MG63 (cell line): ENCODE data around the gene CRYBB3. TPM values are rescaled to one million over a fixed set of nuclear protein-coding genes. Genes with fewer than 3 reads are reported as not detected.
"Not testable (repeated sequence)": the region's sequence is repeated elsewhere in the genome, so short reads cannot be mapped to it uniquely, and the experiment has no call there.

Experiments
- DNase-seq: peaks from one replicate; pipeline ENCODE4 v3.0.0-alpha.2; 2020
- H3K27me3 ChIP-seq: fragments of 250-450 bp; sonication (Bioruptor Pico); 2 replicates; pipeline ENCODE4 v1.5.1; 2020; ENCODE audit warnings: mild to moderate bottlenecking, moderate library complexity
- H3K36me3 ChIP-seq: fragments of 250-450 bp; sonication (Bioruptor Pico); 2 replicates; pipeline ENCODE4 v1.5.1; 2020; ENCODE audit warnings: mild to moderate bottlenecking, moderate library complexity
- H3K4me3 ChIP-seq: fragments of 250-450 bp; sonication (Bioruptor Pico); 2 replicates; pipeline ENCODE4 v1.5.1; 2020; ENCODE audit warnings: mild to moderate bottlenecking, moderate library complexity
- H3K9me3 ChIP-seq: fragments of 250-450 bp; sonication (Bioruptor Pico); 2 replicates; pipeline ENCODE4 v1.5.1; 2020; ENCODE audit warnings: mild to moderate bottlenecking, moderate library complexity
- total RNA-seq: library from RNA; depleted of rRNA; stranded (reverse); fragments of >200 nt; shearing (Covaris generic); gene quantifications from 2 replicates; pipeline ENCODE4 v1.2.3, GENCODE V29; 2014; ENCODE audit warnings: low replicate concordance

CRYBB3 gene
- total RNA-seq, 1 experiment from 2014 or later, result not detected

DNA sequence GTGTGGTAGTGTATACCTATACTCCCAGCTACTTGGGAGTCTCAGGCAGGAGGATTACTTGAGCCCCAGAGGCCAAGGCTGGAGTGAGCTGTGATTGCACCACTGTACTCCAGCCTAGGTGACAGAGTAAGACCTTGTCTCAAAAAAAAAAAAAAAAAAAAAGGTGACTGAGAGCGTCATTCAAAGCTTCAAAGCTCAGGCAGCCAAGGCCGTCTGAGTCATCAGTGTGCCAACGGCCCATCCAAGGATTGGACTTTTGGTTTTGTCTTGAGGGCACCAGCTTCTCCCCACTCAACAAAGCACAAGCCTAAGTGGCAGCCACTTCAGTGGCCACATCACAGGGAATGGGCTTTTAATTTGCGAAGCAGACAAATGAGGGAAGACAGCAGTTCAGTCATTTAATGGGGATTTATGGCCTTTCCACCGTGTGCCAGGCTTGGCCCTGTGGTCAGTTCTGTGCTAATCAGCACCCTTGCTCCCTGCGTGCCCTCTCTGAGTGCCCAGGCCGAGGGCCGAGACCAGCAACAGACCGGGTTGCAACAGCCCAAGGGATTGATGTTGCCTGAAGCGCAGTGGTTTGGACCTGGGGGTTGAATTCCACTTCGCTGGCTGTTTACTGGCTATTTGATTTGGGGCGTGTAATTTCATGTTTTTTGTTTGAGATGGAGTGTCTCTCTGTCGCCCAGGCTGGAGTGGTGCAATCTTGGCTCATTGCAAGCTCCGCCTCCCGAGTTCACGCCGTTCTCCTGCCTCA is 30.2 kb upstream of the CRYBB3 start:
- Histone ChIP-seq H3K36me3 (peaks cover 3% of the 10 kb centered on the region; the same call in 1 of the 2 replicates), H3K4me3 (no peak overlapping the region), H3K27me3 (no peaks in the 10 kb centered on the region), H3K9me3 (no peaks in the 10 kb centered on the region)
- no peak for DNase-seq

DNA sequence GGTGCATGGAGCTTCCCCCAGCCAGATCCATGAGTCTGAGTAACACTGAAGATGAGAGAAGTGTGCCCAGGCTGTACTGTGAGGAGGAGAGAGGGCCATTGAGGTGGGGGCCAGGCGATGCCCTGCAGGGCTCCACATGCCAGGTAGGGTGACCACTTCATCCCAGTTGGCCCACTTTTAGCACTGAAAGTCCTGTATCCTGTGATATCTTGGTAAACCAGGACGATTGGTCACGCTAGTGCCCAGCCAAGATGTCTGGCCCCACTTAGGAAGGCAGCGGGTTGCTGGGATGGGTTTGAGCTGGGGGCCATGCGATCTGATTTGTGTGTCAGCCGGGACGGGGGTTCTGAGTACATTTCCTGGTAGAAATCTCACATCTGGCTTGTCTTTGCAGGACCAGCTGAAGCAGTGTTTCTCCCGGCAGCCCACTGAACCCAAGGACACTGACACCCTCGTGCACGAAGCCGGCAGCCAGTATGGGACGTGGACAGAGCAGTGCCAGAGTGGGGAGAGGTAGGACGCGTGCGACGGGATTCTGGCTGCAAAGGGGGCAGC is 29.2 kb upstream of the CRYBB3 start:
- DNase-seq, result no peak
- Histone ChIP-seq H3K27me3 (no peaks in the 10 kb centered on the region), H3K4me3 (no peak overlapping the region), H3K36me3 (peaks cover 10% of the 10 kb centered on the region), H3K9me3 (no peaks in the 10 kb centered on the region)

DNA sequence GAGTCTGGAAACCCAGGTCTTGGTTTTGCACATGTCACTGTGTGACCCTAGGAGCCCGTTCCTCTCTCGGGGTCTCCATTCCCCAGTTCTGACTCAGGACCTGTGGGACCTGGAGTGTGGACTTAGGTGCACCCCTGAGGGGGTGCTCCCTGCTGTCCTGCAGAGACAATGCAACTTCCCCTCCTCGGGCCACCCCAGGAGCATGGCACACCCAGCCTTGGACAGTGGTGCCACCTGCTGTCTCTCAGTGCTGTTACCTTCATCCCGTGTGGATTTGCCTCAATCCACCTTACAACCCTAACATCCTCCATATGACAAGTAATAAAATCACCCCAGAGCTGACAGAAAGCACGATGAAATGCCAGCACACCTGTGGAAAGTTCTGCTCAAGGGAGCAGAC is 27.5 kb upstream of the CRYBB3 start:
- no peaks in the 10 kb centered on the region for H3K9me3 ChIP-seq
- H3K4me3 ChIP-seq, result no peak overlapping the region
- peaks cover 10% of the 10 kb centered on the region for H3K36me3 ChIP-seq
- no peak for DNase-seq
- no peaks in the 10 kb centered on the region for H3K27me3 ChIP-seq

DNA sequence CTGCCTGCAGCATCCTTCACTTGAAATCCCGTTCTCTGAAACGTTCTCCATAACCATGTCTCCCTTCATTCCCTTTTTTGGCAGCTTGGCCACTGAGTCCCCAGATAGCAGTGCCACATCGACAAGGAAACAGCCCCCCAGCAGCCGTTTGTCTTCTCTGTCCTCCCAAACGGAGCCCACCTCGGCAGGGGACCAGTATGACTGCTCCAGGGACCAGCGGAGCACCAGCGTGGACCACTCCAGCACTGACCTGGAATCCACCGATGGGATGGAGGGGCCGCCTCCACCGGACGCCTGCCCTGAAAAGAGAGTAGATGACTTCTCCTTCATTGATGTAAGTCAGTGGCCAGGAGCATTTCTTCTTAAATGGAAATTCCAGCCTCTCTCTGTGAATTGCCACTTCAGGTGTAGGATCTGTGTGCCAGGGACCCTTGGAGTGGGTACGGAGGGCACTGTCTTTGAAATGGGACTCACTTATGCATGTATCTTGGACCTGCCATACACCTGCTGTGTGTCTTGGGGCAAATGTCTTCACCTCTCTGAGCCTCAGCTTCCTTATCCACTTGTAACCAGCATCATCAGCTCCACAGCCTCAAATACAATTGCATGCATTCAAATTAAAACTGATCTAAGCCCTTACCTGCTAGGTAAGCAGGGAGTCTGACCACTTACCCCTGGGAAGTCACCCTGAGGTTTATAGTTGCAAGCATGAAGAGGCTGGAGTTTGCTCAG is 25.3 kb upstream of the CRYBB3 start:
- Histone ChIP-seq H3K9me3 (peaks cover 2% of the 10 kb centered on the region; the same call in 1 of the 2 replicates), H3K4me3 (no peak overlapping the region), H3K36me3 (peaks cover 11% of the 10 kb centered on the region), H3K27me3 (no peaks in the 10 kb centered on the region)
- no peak for DNase-seq

DNA sequence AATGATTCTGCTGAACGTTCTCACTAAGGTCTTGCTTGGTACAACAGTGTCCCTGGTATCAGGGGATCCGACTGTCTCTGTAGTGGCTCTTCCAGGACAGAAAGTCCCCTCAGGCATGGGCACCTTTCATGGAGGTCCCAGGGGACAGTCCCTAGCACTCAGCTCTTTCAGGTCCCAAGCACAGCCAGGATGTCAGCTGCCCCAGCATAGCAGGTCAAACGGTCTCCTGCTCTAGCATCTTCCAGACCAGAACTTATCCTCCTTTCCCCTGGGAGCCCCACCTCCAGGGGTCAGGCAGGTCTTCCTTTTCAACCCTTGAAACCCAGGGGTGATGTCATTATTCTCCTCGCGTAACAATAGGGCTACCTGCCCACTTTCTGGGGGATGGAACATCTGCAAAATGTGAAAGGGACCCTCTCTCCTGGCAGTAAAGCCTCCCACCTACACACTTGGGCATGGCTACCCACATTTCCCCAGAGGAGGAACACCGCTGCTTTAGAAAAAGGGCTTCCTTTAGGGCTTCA is 24.7 kb upstream of the CRYBB3 start:
- Histone ChIP-seq H3K9me3 (peaks cover 2% of the 10 kb centered on the region; the same call in 1 of the 2 replicates), H3K27me3 (no peaks in the 10 kb centered on the region), H3K4me3 (no peak overlapping the region), H3K36me3 (peaks cover 16% of the 10 kb centered on the region)
- no peak for DNase-seq

DNA sequence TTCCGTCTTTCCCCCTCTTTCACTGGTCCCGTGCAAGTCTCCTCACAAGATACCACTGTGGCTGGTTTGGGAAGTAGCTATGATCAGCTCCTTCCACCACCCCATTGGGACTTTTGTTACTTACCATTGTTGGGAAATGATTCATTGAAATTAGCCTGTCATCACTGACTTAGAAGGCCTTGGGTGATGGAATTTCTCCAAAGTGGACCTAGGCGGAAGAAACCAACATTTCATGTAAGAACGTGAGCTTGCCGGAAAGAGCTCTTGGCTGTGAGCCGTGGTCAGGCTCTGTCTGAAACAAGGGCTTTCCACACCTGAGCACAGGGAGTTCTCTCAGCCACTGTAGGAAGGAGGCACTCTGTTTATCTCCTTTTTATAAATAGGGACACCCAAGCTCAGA is 23.5 kb upstream of the CRYBB3 start:
- Histone ChIP-seq H3K36me3 (peaks cover 16% of the 10 kb centered on the region), H3K4me3 (no peak overlapping the region), H3K9me3 (peaks cover 2% of the 10 kb centered on the region; the same call in 1 of the 2 replicates), H3K27me3 (no peaks in the 10 kb centered on the region)
- no peak for DNase-seq

DNA sequence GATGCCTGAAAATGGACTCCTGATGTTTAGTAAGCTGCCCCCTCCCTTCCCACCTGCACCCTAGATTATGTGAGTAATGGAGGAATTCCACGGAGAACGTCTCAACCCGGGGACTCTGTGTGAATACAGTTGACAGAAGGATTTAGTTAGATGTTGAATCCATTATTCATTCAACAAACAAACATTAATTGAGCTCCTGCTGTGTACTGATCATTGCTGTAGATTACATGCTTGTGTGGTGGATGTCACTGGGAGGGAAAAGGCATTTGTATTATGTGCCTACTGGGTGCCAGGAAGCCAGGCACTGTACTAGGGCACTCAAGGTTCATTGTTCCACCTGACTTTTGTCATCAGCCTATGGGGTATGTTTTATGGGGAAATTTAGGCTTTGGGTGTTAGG is 22.9 kb upstream of the CRYBB3 start:
- Histone ChIP-seq H3K36me3 (peaks cover 16% of the 10 kb centered on the region), H3K4me3 (no peak overlapping the region), H3K27me3 (no peaks in the 10 kb centered on the region), H3K9me3 (peaks cover 2% of the 10 kb centered on the region; the same call in 1 of the 2 replicates)
- DNase-seq, result no peak

DNA sequence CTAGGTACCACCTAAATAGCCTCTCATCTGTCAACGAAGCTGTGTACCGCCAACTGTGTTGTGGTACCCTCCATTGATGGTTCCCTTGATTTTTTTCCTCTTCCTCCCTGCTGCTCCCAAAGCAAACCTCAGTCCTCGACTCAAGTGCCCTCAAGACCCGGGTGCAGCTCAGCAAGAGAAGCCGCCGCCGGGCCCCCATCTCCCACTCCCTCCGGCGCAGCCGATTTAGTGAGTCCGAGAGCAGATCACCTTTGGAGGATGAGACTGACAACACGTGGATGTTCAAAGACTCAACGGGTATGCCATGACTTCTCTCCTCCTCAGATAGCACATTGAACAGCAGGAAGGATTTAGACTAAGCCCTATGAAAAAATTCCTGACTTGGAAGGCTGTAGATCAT is 22.4 kb upstream of the CRYBB3 start:
- no peak for DNase-seq
- H3K36me3 ChIP-seq, result peaks cover 16% of the 10 kb centered on the region
- peaks cover 2% of the 10 kb centered on the region; the same call in 1 of the 2 replicates for H3K9me3 ChIP-seq
- H3K4me3 ChIP-seq, result no peak overlapping the region
- H3K27me3 ChIP-seq, result no peaks in the 10 kb centered on the region

DNA sequence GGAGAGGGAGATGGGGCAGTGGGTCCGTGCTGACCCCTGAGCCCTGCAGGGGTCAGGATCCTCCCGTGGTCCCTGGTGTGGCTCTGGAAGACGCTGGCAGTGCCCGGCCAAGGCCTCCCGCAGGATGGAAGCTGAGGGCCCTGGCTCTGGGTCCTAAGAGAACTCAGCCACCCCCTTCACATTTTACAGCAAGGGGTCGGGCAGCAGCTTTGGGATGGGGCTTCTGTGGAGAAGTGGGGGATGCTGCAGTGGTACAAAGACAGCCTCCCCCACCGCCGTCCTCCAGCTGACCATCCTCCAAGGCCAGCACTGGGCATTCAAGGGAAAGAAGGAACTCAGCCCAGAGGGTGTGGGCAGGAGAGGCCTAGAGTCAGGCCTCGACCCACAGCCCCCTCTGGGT is 21.8 kb upstream of the CRYBB3 start:
- no peak for DNase-seq
- no peaks in the 10 kb centered on the region for H3K27me3 ChIP-seq
- peaks cover 13% of the 10 kb centered on the region for H3K36me3 ChIP-seq
- H3K9me3 ChIP-seq, result peaks cover 2% of the 10 kb centered on the region; the same call in 1 of the 2 replicates
- no peak overlapping the region for H3K4me3 ChIP-seq

DNA sequence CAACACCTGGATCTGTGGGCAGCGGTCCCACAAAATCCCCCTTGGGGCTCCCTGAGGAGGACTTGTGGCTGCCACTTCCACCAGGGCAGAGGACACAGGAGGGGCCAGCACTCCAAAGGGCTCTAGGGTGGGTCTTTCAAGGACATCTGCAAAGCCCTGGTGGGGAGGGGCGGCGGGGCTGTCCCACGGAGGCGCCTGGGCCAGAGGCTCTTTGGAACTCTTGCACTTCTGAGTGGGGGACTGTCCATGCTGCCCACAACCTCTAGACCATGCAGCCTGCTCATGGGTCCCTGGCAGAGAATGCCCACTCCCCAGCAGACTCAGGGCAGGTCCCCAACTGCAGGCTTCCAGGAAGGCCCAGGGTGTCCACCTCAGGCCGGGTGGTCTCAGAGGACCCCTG is 21.3 kb upstream of the CRYBB3 start:
- H3K27me3 ChIP-seq, H3K4me3 ChIP-seq, DNase-seq, H3K9me3 ChIP-seq: not testable (repeated sequence)
- peaks cover 13% of the 10 kb centered on the region for H3K36me3 ChIP-seq

DNA sequence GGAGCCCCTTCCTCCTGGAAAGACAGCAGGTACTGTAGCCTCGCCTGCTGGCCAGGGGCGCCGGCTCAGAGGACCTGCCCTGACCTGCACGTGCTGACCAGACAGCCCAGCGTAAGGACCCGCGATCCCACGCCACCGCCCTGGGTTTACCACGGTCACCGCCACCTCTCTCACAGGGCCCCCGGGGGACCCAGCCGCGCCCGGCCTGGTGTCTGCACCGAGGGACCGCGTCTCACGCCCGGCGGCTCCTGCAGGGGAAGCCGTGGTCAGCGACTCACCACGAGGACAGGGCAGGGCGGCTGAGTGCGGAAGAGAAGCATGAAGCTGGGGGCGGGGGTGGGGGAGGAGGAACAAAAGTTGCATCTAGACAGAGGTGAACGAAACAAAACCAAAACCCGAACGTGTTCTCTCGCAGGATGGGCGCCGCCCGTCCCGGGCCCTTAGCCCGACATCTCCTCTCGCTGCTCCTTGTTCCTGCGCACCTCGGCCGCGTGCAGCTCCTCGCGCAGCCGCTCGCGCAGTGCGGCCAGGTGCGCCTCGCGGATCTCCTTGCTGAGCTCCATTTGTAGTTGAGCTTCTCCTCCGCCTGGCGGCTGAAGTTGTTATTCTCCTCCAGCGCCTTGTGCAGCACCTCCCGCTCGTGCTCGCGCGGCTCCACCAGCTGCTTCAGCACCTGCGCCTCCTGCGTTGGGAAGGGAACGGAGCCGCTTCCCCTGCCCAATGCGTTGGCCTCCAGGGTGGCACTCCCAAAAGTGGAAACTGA is 20.6 kb upstream of the CRYBB3 start:
- H3K36me3 ChIP-seq, result peaks cover 13% of the 10 kb centered on the region
- not testable (repeated sequence) for H3K9me3 ChIP-seq, H3K27me3 ChIP-seq, DNase-seq, H3K4me3 ChIP-seq

DNA sequence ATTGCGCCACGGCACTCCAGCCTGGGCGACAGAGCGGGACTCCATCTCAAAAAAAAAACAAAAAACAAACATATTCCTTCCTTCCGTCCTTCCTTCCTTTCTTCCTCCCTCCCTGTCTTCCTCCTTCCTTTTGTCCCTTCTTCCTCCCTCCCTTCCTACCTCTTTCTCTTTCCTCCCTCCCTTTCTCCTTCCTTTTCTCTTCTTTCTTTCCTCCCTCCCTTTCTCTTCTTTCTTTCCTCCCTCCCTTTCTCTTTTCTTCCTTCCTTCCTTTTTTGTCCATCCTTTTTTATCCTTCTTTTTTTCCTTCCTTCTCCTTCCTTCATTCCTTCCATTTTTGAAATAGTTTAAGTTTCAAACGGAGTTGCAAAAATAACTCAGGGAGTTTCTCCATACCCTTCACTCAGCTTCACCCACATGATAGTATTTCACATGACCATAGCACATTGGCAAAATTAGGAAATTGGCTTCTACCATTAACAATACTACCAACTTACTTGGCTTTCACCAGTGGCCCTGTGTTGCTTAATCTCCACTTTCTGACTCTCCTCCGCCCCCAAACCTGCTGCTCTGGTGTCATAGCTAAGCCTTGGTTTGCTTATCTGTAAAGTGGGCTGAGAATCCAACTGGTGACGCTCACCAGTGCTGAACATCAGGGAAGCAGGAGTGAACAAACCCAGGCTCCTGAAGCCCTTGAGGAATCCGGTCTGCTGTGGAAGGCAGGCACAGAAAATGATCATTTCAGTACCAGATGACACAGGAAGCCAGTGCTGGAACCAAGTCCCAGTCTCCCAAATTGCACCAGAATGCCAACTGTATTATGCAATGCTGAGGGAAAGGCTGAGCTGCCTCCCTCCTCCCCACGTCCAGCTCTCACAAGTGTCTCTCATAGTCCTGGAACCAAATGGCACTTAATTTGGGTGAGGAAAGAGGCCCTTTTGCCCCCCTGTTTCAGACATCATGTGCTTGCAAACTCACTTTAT is 17.2 kb upstream of the CRYBB3 start:
- no peak for DNase-seq
- no peaks in the 10 kb centered on the region for H3K27me3 ChIP-seq
- peaks cover 2% of the 10 kb centered on the region; the same call in 1 of the 2 replicates for H3K9me3 ChIP-seq
- peaks cover 10% of the 10 kb centered on the region for H3K36me3 ChIP-seq
- H3K4me3 ChIP-seq, result no peak overlapping the region

DNA sequence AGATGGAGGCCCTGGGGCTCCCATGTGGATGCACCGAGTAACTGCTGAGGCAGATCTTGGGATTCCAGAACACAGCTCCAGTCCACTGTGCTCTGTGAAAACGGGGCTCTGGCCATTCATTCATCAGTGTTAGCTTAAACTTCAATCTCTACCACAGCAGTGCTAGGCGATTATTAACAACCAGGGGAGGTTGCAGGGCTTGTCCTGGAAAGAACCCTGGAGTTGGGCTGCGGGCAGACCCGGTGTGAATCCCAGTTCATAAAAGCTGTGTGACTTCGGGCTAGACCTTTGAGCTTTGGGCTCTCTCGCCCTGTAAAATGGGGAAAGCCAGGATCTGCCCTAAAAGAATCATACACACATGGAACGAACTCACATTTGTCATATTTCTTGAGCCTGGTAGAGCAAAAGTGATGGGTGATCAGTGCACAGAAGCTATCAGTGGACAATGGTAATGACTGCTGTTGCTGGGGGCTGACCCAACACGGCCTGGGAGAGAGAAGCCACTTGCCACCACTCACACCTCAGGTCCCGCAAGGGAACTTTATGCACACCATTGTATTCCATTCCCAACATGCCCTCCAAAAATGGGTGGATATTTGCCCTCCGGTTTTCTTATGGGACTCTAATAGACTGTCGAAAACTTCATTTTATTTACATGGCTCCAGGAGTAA is 15.6 kb upstream of the CRYBB3 start:
- no peak for DNase-seq
- Histone ChIP-seq H3K4me3 (no peak overlapping the region), H3K9me3 (peaks cover 2% of the 10 kb centered on the region; the same call in 1 of the 2 replicates), H3K36me3 (peaks cover 10% of the 10 kb centered on the region), H3K27me3 (no peaks in the 10 kb centered on the region)

DNA sequence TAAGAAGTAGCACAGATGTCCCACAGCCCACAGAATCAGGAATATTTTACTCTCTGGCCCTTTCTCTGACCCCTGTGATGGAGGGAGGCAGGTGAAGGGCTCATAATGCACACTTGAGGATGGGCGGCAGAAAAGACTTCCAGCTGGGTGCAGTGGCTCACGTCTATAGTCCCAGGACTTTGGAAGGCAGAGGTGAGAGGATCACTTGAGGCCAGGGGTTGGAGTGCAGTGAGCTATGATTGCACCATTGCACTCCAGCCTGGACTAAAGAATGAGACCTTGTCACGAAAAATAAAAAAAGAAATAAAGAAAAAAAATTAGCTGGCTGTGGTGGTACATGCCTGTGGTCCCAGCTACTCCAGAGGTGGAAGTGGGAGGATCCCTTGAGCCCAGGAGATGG is 13.5 kb upstream of the CRYBB3 start:
- H3K4me3 ChIP-seq, result no peak overlapping the region
- H3K9me3 ChIP-seq, result no peaks in the 10 kb centered on the region

DNA sequence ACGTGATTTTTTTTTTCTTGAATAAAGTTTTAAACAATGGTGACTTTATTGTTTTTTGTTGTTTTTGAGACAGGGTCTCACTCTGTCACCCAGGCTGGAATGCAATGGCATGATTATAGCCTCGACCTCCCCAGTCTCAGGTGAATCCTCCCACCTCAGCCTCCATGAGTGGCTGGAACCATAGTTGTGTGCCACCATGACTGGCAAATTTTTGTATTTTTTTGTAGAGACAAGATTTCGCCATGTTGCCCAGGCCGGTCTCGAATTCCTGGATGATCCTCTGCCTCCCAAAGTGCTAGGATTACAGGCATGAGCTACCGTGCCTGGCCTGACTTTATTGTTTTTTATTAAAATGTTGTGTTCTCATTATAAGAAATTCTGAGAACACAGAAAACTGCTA is 12.2 kb upstream of the CRYBB3 start:
- Histone ChIP-seq H3K36me3 (peaks cover 5% of the 10 kb centered on the region), H3K4me3 (no peak overlapping the region), H3K27me3 (no peaks in the 10 kb centered on the region), H3K9me3 (no peaks in the 10 kb centered on the region)
- no peak for DNase-seq

More for the DNA sequence above, 13.5 kb upstream of the CRYBB3 start:
- Histone ChIP-seq H3K36me3 (peaks cover 4% of the 10 kb centered on the region), H3K27me3 (no peaks in the 10 kb centered on the region)
- no peak for DNase-seq
